LNCaP clone FGC (cell line): ENCODE results near the gene ARVCF.

Source experiments
- DNase-seq: peaks from one replicate; pipeline ENCODE4 v3.0.0-alpha.2; 2011; ENCODE audit warnings: low read depth
- H3K4me3 ChIP-seq: 2 replicates; pipeline ENCODE4 v1.5.1; 2011; ENCODE audit warnings: mild to moderate bottlenecking, low read depth, low read length, control low read depth
- TF ChIP-seq, protein P1 (sequence below): IDR thresholded peaks from 2 replicates; pipeline ENCODE4 v1.5.1; 2012; ENCODE audit warnings: mild to moderate bottlenecking; ENCODE audit not compliant: control insufficient read depth, insufficient read depth; ENCODE audit errors: extremely low read depth

Gene ARVCF

GRCh38 chr22:19963863-19964642 lies 52.6 kb downstream of the ARVCF start:
- TF ChIP-seq, protein P1, sequence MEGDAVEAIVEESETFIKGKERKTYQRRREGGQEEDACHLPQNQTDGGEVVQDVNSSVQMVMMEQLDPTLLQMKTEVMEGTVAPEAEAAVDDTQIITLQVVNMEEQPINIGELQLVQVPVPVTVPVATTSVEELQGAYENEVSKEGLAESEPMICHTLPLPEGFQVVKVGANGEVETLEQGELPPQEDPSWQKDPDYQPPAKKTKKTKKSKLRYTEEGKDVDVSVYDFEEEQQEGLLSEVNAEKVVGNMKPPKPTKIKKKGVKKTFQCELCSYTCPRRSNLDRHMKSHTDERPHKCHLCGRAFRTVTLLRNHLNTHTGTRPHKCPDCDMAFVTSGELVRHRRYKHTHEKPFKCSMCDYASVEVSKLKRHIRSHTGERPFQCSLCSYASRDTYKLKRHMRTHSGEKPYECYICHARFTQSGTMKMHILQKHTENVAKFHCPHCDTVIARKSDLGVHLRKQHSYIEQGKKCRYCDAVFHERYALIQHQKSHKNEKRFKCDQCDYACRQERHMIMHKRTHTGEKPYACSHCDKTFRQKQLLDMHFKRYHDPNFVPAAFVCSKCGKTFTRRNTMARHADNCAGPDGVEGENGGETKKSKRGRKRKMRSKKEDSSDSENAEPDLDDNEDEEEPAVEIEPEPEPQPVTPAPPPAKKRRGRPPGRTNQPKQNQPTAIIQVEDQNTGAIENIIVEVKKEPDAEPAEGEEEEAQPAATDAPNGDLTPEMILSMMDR: no peak
- DNase-seq: no peak
- H3K4me3 ChIP-seq: peak overlapping the region; percentile 69

- H3K4me3 ChIP-seq: peak overlapping the region; percentile 69
- peak; percentile 79 for DNase-seq
- TF ChIP-seq, protein P1: no peak
Observed at GRCh38 chr22:19962909-19963806, 53.5 kb downstream of the ARVCF start.

DNA sequence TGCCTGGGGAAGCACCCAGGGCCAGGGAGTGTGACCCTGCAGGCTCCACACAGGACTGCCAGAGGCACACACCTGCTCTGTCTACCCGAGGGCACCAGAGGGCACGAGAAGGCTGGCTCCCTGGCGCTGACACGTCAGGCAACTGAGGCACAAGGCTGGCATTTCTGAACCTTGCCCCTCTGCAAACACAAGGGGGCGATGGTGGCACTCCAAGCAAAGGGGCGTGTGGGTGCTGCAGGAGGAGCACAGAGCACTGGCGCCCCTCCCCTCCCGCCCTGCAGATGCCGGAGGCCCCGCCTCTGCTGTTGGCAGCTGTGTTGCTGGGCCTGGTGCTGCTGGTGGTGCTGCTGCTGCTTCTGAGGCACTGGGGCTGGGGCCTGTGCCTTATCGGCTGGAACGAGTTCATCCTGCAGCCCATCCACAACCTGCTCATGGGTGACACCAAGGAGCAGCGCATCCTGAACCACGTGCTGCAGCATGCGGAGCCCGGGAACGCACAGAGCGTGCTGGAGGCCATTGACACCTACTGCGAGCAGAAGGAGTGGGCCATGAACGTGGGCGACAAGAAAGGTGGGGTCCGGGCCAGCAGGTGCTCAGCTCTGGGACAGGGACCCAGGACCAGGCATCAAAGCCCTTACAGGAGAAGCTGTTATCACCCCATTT lies 54.2 kb downstream of the ARVCF start:
- peak overlapping the region; percentile 69 for H3K4me3 ChIP-seq
- TF ChIP-seq, protein P1: peak; percentile 84
- DNase-seq: peak; percentile 80

GRCh38 chr22:19961868-19962245 lies 54.8 kb downstream of the ARVCF start:
- H3K4me3 ChIP-seq: no peak overlapping the region
- no peak for DNase-seq
- TF ChIP-seq, protein P1: no peak

GRCh38 chr22:19961201-19961580 lies 55.4 kb downstream of the ARVCF start:
- no peak overlapping the region for H3K4me3 ChIP-seq
- no peak for DNase-seq
- TF ChIP-seq, protein P1: no peak

GRCh38 chr22:19960491-19961200 lies 56.0 kb downstream of the ARVCF start:
- H3K4me3 ChIP-seq: no peak overlapping the region
- no peak for DNase-seq
- TF ChIP-seq, protein P1: no peak
